ENCODE results near the gene CHST7. TPM values are rescaled to one million over a fixed set of nuclear protein-coding genes. Genes with fewer than 3 reads are reported as not detected.

CHST7 gene
- total and polyA plus RNA-seq, 2 donors (not counting 1 experiment from before 2014, with no cell fraction given) = 1.3 to 2.6 TPM

- peak overlapping the region; percentile 89 for H3K27ac Mint-ChIP-seq
- peaks cover 37% of the 10 kb centered on the region for H3K4me1 Mint-ChIP-seq
- POLR2A ChIA-PET = interaction anchor here (0.9 kb wide), 1 partner anchor 9 kb away, joined by 3 read pairs; no protein-coding TSS in a partner anchor
- no peaks in the 10 kb centered on the region for H3K27me3 Mint-ChIP-seq
- H4K20me1 ChIP-seq (ENCODE audit: control insufficient read depth, insufficient read depth, low read length, poor library complexity, severe bottlenecking) = no peaks in the 10 kb centered on the region
- peaks cover 17 to 35% of the 10 kb centered on the region in 2 donors for H3K4me1 ChIP-seq (ENCODE audit: control insufficient read depth in 2 of 2, insufficient read depth in 2 of 2, low read length in 2 of 2)
- no peaks in the 10 kb centered on the region for H3K9me3 ChIP-seq (ENCODE audit: control extremely low read depth in 1 of 3, control insufficient read depth in 2 of 3, insufficient read depth in 1 of 3, low read length in 2 of 3)
- no peaks in the 10 kb centered on the region for H3K79me2 ChIP-seq (ENCODE audit: control insufficient read depth, insufficient read depth, low read length)
- 76% methylated on average over 2 of the region's 10 CpGs for WGBS (ENCODE audit: insufficient coverage)
- H3K9me3 Mint-ChIP-seq (ENCODE audit: insufficient read depth) = no peaks in the 10 kb centered on the region
- peak overlapping the region; percentile 68 for H3K4me2 ChIP-seq (replicated peaks; ENCODE audit: low read depth, low read length, poor library complexity, severe bottlenecking)
- peak overlapping the region; percentile 82 for H3K4me3 Mint-ChIP-seq
- intact Hi-C loops (cut with micrococcal nuclease) = loop anchor here (1.0 to 5.0 kb wide), 3 partner anchors 9 to 459 kb away; no protein-coding TSS in a partner anchor
- H2AFZ ChIP-seq (ENCODE audit: insufficient read depth, low read depth, low read length, poor library complexity, severe bottlenecking) = no peak overlapping the region
- TF ChIP-seq EZH2 (IDR thresholded peaks at IDR 0.05; ENCODE audit: borderline replicate concordance, insufficient read depth, low read depth, low read length, poor library complexity, severe bottlenecking) = no peak
- no peak for TF ChIP-seq CTCF (IDR thresholded peaks at IDR 0.05)
- no peak overlapping the region for H3K4me3 ChIP-seq (ENCODE audit: control extremely low read depth in 1 of 5, extremely low read depth in 1 of 5, insufficient read depth in 1 of 5, low read depth in 2 of 5, low read length in 4 of 5)
- CTCF ChIA-PET = interaction anchor here (0.9 to 2.3 kb wide), 4 partner anchors 9 to 130 kb away, joined by 3 to 14 read pairs (median 8); no protein-coding TSS in a partner anchor
- peaks cover 0 to 5% (median 0%) of the 10 kb centered on the region in 4 experiments for H3K27me3 ChIP-seq (replicated peaks in 1 of 4; ENCODE audit: control extremely low read depth in 1 of 4, control insufficient read depth in 3 of 4, insufficient read depth in 4 of 4, low read length in 3 of 4)
- H3K36me3 ChIP-seq (replicated peaks in 1 of 2; ENCODE audit: control extremely low read depth in 1 of 2, control insufficient read depth in 1 of 2, extremely low read depth in 1 of 2, insufficient read depth in 2 of 2, low read length in 1 of 2) = no peaks in the 10 kb centered on the region
- ATAC-seq (ENCODE audit: low read depth) (no peak), DNase-seq (peak; percentile 29)
- no peak overlapping the region for H3K9ac ChIP-seq (ENCODE audit: low read length)
- H3K27ac ChIP-seq (ENCODE audit: low read length in 2 of 2) = no peak overlapping the region
Observed at GRCh38 chrX:46571423-46572339, 1.9 kb upstream of the CHST7 start.
